Duodenal mucosa (tissue), 2 donors: ENCODE measurements around the gene EDAR.

ENCODE experiments used
- H3K27ac ChIP-seq: one replicate; pipeline ENCODE4 v1.7.0; 2013; ENCODE audit warnings: low read depth, low read length
- H3K27me3 ChIP-seq, 2 donors: one replicate each; pipeline ENCODE4 v1.7.0; 2013; ENCODE audit warnings: low read length in 2 of 2, control low read depth in 1 of 2; ENCODE audit not compliant: insufficient read depth in 2 of 2, control insufficient read depth in 1 of 2
- H3K36me3 ChIP-seq, 2 donors: one replicate each; pipeline ENCODE4 v1.7.0; 2013; ENCODE audit warnings: low read length in 2 of 2, control low read depth in 1 of 2; ENCODE audit not compliant: insufficient read depth in 2 of 2, control insufficient read depth in 1 of 2
- H3K4me1 ChIP-seq, 2 donors: one replicate each; pipeline ENCODE4 v1.7.0; 2013; ENCODE audit warnings: low read length in 2 of 2, control low read depth in 1 of 2; ENCODE audit not compliant: insufficient read depth in 2 of 2, control insufficient read depth in 1 of 2
- H3K4me3 ChIP-seq, 2 donors: one replicate each; pipeline ENCODE4 v1.7.0; 2013; ENCODE audit warnings: low read length in 2 of 2, low read depth in 1 of 2
- H3K9ac ChIP-seq, 2 donors: one replicate each; pipeline ENCODE4 v1.7.0; 2013; ENCODE audit warnings: low read length in 2 of 2, low read depth in 1 of 2
- H3K9me3 ChIP-seq, 2 donors: one replicate each; pipeline ENCODE4 v1.7.0; 2013; ENCODE audit warnings: low read length in 2 of 2, control low read depth in 1 of 2; ENCODE audit not compliant: control insufficient read depth in 1 of 2

EDAR gene

GRCh38 chr2:108956375-108956774, 32.6 kb downstream of the EDAR start:
- H3K9me3 ChIP-seq = no peaks in the 10 kb centered on the region
- H3K36me3 ChIP-seq = no peaks in the 10 kb centered on the region
- H3K4me3 ChIP-seq = no peak overlapping the region
- H3K4me1 ChIP-seq = peaks cover 28 to 39% of the 10 kb centered on the region in 2 donors
- H3K9ac ChIP-seq = no peak overlapping the region
- H3K27me3 ChIP-seq = no peaks in the 10 kb centered on the region
- H3K27ac ChIP-seq = no peak overlapping the region

- peaks cover 9 to 16% of the 10 kb centered on the region in 2 donors for H3K9me3 ChIP-seq
- no peaks in the 10 kb centered on the region for H3K36me3 ChIP-seq
- no peak overlapping the region for H3K9ac ChIP-seq
- H3K4me3 ChIP-seq = no peak overlapping the region
- H3K27me3 ChIP-seq = no peaks in the 10 kb centered on the region
- no peaks in the 10 kb centered on the region for H3K4me1 ChIP-seq
- H3K27ac ChIP-seq = no peak overlapping the region
These were observed 38.5 kb downstream of the EDAR start for GRCh38 chr2:108950369-108951135.

- Histone ChIP-seq H3K4me3 (no peak overlapping the region), H3K27me3 (no peaks in the 10 kb centered on the region), H3K27ac (no peak overlapping the region), H3K9me3 (peaks cover 9 to 16% of the 10 kb centered on the region in 2 donors), H3K4me1 (peaks cover 4 to 5% of the 10 kb centered on the region in 2 donors), H3K9ac (no peak overlapping the region), H3K36me3 (no peaks in the 10 kb centered on the region)
These were observed 39.4 kb downstream of the EDAR start for GRCh38 chr2:108949316-108950239.

DNA sequence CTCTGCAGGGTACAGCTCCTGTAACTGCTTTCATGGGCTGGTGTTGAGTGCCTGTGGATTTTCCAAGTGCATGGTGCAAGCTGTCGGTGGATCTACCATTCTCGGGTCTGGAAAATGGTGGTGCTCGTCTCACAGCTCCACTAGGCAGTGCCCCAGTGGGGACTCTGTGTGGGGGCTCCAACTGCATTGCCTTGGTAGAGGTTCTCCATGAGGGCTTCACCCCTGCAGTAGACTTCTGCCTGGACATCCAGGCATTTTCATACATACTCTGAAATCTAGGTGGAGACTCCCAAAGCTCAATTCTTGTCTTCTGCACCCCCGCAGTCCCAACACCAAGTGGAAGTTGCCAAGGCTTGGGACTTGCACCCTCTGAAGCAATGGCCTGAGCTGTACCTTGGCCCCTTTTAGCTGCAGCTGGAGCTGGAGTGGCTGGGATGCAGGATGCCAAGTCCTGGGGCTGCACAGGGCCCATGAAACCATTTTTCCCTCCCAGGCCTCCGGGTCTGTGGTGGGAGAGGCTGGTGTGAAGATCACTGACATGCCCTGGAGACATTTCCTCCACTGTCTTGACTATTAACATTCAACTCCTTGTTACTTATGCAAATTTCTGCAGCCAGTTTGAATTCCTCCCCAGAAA, 41.6 kb downstream of the EDAR start:
- no peaks in the 10 kb centered on the region for H3K36me3 ChIP-seq
- no peaks in the 10 kb centered on the region for H3K27me3 ChIP-seq

DNA sequence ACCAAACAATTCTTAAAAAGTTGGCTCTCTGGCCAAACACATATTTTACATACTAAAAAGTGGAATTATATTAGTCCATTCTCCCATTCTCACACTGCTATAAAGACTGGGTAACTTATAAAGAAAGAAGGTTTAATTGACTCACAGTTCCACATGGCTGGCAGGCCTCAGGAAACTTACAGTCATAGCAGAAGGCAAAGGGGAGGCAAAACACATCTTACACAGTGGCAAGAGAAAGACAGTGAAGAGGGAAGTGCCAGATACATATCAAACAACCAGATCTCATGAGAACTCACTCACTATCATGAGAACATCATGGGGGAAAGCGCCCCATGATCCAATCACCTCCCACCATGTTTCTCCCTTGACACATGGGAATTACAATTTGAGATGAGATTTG, 42.6 kb downstream of the EDAR start:
- H3K9me3 ChIP-seq = peaks cover 9 to 16% of the 10 kb centered on the region in 2 donors
- H3K27ac ChIP-seq = no peak overlapping the region
- H3K9ac ChIP-seq = no peak overlapping the region
- no peaks in the 10 kb centered on the region for H3K36me3 ChIP-seq
- H3K4me1 ChIP-seq = peaks cover 4 to 7% of the 10 kb centered on the region in 2 donors
- no peaks in the 10 kb centered on the region for H3K27me3 ChIP-seq
- H3K4me3 ChIP-seq = no peak overlapping the region

More for the DNA sequence above, 41.6 kb downstream of the EDAR start:
- Histone ChIP-seq H3K4me3 (no peak overlapping the region), H3K9me3 (peaks cover 9 to 16% of the 10 kb centered on the region in 2 donors), H3K27ac (no peak overlapping the region), H3K4me1 (peaks cover 4 to 7% of the 10 kb centered on the region in 2 donors), H3K9ac (no peak overlapping the region)

DNA sequence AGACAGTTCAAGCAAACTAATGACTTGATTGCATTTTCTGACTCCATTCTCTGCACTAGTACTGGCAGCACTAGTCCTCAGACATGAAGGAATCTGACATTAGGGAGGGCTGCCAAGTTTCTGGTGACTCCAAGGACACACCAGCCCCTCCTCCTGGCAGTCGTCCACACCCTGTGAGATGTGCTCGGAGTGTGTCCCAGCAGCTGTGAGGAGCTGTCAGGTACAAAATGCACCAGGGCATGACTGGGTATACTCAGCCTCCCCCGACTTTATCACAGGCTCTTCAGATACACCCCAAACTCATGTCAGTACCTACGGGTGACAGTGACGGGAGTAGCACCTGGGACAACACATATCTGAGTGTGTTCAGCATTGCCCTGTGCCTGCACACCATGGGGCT, 43.1 kb downstream of the EDAR start:
- no peak overlapping the region for H3K27ac ChIP-seq
- no peak overlapping the region for H3K9ac ChIP-seq

GRCh38 chr2:108944601-108945331, 44.3 kb downstream of the EDAR start:
- peaks cover 9 to 16% of the 10 kb centered on the region in 2 donors for H3K9me3 ChIP-seq
- peaks cover 4 to 7% of the 10 kb centered on the region in 2 donors for H3K4me1 ChIP-seq
- no peaks in the 10 kb centered on the region for H3K36me3 ChIP-seq
- no peak overlapping the region for H3K9ac ChIP-seq
- no peak overlapping the region for H3K27ac ChIP-seq
- no peak overlapping the region for H3K4me3 ChIP-seq
- no peaks in the 10 kb centered on the region for H3K27me3 ChIP-seq

More for the DNA sequence above, 43.1 kb downstream of the EDAR start:
- Histone ChIP-seq H3K27me3 (no peaks in the 10 kb centered on the region), H3K9me3 (peaks cover 9 to 16% of the 10 kb centered on the region in 2 donors), H3K4me3 (no peak overlapping the region), H3K4me1 (peaks cover 4 to 7% of the 10 kb centered on the region in 2 donors), H3K36me3 (no peaks in the 10 kb centered on the region)

GRCh38 chr2:108943751-108944150, 45.3 kb downstream of the EDAR start:
- no peaks in the 10 kb centered on the region for H3K27me3 ChIP-seq
- no peak overlapping the region for H3K4me3 ChIP-seq
- peaks cover 4 to 7% of the 10 kb centered on the region in 2 donors for H3K4me1 ChIP-seq
- no peak overlapping the region for H3K27ac ChIP-seq
- H3K9me3 ChIP-seq = peaks cover 9 to 16% of the 10 kb centered on the region in 2 donors
- H3K9ac ChIP-seq = no peak overlapping the region
- no peaks in the 10 kb centered on the region for H3K36me3 ChIP-seq

GRCh38 chr2:108942888-108943287, 46.1 kb downstream of the EDAR start:
- Histone ChIP-seq H3K9ac (no peak overlapping the region), H3K9me3 (peaks cover 9 to 14% of the 10 kb centered on the region in 2 donors), H3K27ac (no peak overlapping the region), H3K4me1 (peaks cover 4 to 7% of the 10 kb centered on the region in 2 donors), H3K4me3 (no peak overlapping the region), H3K27me3 (no peaks in the 10 kb centered on the region), H3K36me3 (no peaks in the 10 kb centered on the region)
